ENCODE results near the gene HIPK2.

Gene HIPK2

GRCh38 chr7:139735912-139736595 is 41.7 kb downstream of the HIPK2 start:
- no peak for DNase-seq (ENCODE audit: low read depth in 3 of 3)

- DNase-seq (ENCODE audit: low read depth in 3 of 3) = no peak
Measured at GRCh38 chr7:139735466-139735865, 42.3 kb downstream of the HIPK2 start.

- DNase-seq (ENCODE audit: low read depth in 3 of 3) = no peak
Measured at GRCh38 chr7:139734395-139734794, 43.4 kb downstream of the HIPK2 start.

- DNase-seq (ENCODE audit: low read depth in 3 of 3) = no peak
Measured at GRCh38 chr7:139733751-139734150, 44.0 kb downstream of the HIPK2 start.

- DNase-seq (ENCODE audit: low read depth in 3 of 3) = no peak
Measured at GRCh38 chr7:139732471-139733167, 45.2 kb downstream of the HIPK2 start.

GRCh38 chr7:139731802-139732470 is 45.9 kb downstream of the HIPK2 start:
- no peak for DNase-seq (ENCODE audit: low read depth in 3 of 3)

- DNase-seq (ENCODE audit: low read depth in 3 of 3) = no peak
Measured at GRCh38 chr7:139730746-139731612, 46.8 kb downstream of the HIPK2 start.

- no peak for DNase-seq (ENCODE audit: low read depth in 3 of 3)
Measured at GRCh38 chr7:139728203-139728602, 49.6 kb downstream of the HIPK2 start.

- DNase-seq (ENCODE audit: low read depth in 3 of 3) = no peak
Measured at GRCh38 chr7:139727151-139727705, 50.6 kb downstream of the HIPK2 start.

- no peak for DNase-seq (ENCODE audit: low read depth in 3 of 3)
Measured at GRCh38 chr7:139726485-139726869, 51.3 kb downstream of the HIPK2 start.

- DNase-seq (ENCODE audit: low read depth in 3 of 3) = no peak
Measured at GRCh38 chr7:139725858-139726484, 51.8 kb downstream of the HIPK2 start.

GRCh38 chr7:139725077-139725476 is 52.7 kb downstream of the HIPK2 start:
- DNase-seq (ENCODE audit: low read depth in 3 of 3) = no peak

- no peak for DNase-seq (ENCODE audit: low read depth in 3 of 3)
Measured at GRCh38 chr7:139722604-139723003, 55.2 kb downstream of the HIPK2 start.

GRCh38 chr7:139721821-139722220 is 56.0 kb downstream of the HIPK2 start:
- no peak for DNase-seq (ENCODE audit: low read depth in 3 of 3)

GRCh38 chr7:139721417-139721816 is 56.4 kb downstream of the HIPK2 start:
- no peak for DNase-seq (ENCODE audit: low read depth in 3 of 3)

GRCh38 chr7:139720705-139721231 is 57.0 kb downstream of the HIPK2 start:
- no peak for DNase-seq (ENCODE audit: low read depth in 3 of 3)

GRCh38 chr7:139720186-139720585 is 57.6 kb downstream of the HIPK2 start:
- DNase-seq (ENCODE audit: low read depth in 3 of 3) = no peak

- DNase-seq (ENCODE audit: low read depth in 3 of 3) = no peak
Measured at GRCh38 chr7:139718859-139719258, 58.9 kb downstream of the HIPK2 start.

- DNase-seq (ENCODE audit: low read depth in 3 of 3) = no peak
Measured at GRCh38 chr7:139718141-139718540, 59.7 kb downstream of the HIPK2 start.

GRCh38 chr7:139716156-139716942 is 61.4 kb downstream of the HIPK2 start:
- DNase-seq (ENCODE audit: low read depth in 3 of 3) = no peak

Data from stimulated activated CD4-positive, alpha-beta T cell treated with anti-CD3 and anti-CD28 coated beads, TNF-alpha, amount 100 ng/mL, for 48 hours (primary cell).